Measurements from ENCODE around the gene ZNF660.
"Not testable (repeated sequence)": the region's sequence is repeated elsewhere in the genome, so short reads cannot be mapped to it uniquely, and the experiment has no call there.

ZNF660 gene

DNA sequence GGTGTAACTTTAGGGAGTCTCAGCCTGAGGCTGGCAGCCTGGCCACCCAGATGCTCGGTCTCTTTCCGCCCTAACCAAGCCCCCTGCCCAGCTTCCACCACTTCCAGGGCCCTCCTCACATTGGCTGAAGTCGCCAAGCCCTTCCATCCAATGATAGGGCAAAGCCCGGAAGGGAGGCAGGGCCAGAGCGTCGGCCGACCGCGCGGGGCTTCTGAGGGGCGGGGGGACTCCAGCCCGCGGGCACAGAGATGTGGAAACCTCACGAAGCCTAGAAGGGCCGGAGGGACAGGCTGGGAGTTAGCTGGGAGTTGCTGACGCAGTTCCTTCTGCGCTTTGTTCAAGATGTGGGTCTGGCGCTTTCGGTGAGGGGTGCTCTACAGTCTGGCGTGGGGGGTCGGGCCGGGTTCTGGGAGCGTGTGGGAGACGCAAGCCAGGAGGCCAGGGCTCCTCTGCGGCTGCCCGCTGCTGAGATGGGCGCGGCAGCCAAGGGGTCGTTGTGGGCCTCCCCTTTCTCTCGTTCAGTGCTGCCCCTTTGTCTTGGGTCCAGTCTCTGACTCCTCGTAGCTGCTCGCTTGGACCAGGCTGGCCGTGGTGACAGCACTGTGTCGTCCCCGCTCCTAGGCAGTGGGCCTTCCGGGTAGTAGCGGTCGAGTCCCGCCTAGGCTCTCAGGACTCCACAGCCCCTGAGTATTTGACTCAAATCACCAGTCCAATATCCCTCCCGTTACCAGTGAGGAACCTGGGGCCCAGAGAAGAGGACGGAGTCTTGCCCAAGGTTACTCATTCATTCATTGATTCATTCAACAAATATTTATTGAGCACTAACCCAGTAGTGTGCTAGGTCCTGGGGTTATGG lies at the start of gene ZNF660:
ZNF660 (plus strand) TSS at position 319 of the 856 bp plus-strand sequence. CDS start 9,230 bp downstream, outside the sequence.
- no peaks in the 10 kb centered on the region for H4K20me1 ChIP-seq (ENCODE audit: insufficient read depth)
- H3K9ac ChIP-seq, result no peak within 1 kb of the TSS
- no peak within 1 kb of the TSS for H3K4me2 ChIP-seq
- no peaks in the 10 kb centered on the region for H3K79me2 ChIP-seq (ENCODE audit: insufficient read depth, low read depth)
- H3K4me1 ChIP-seq (ENCODE audit: low read depth, poor library complexity, severe bottlenecking), result no peaks in the 10 kb centered on the region
- no peak within 1 kb of the TSS for H3K27ac ChIP-seq
- no peaks in the 10 kb centered on the region for H3K36me3 ChIP-seq (ENCODE audit: insufficient read depth)
- TF ChIP-seq, protein P1, sequence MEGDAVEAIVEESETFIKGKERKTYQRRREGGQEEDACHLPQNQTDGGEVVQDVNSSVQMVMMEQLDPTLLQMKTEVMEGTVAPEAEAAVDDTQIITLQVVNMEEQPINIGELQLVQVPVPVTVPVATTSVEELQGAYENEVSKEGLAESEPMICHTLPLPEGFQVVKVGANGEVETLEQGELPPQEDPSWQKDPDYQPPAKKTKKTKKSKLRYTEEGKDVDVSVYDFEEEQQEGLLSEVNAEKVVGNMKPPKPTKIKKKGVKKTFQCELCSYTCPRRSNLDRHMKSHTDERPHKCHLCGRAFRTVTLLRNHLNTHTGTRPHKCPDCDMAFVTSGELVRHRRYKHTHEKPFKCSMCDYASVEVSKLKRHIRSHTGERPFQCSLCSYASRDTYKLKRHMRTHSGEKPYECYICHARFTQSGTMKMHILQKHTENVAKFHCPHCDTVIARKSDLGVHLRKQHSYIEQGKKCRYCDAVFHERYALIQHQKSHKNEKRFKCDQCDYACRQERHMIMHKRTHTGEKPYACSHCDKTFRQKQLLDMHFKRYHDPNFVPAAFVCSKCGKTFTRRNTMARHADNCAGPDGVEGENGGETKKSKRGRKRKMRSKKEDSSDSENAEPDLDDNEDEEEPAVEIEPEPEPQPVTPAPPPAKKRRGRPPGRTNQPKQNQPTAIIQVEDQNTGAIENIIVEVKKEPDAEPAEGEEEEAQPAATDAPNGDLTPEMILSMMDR (conservative IDR thresholded peaks at IDR 0.05; ENCODE audit: low read depth, low read length), result no peak
- no peaks in the 10 kb centered on the region for H3K27me3 ChIP-seq (ENCODE audit: insufficient read depth, low read depth)
- H3K4me3 ChIP-seq (IDR thresholded peaks at IDR 0.05; ENCODE audit: insufficient read depth, low read depth, low read length), result no peak within 1 kb of the TSS
- H2AFZ ChIP-seq (ENCODE audit: low read depth), result no peak within 1 kb of the TSS

DNA sequence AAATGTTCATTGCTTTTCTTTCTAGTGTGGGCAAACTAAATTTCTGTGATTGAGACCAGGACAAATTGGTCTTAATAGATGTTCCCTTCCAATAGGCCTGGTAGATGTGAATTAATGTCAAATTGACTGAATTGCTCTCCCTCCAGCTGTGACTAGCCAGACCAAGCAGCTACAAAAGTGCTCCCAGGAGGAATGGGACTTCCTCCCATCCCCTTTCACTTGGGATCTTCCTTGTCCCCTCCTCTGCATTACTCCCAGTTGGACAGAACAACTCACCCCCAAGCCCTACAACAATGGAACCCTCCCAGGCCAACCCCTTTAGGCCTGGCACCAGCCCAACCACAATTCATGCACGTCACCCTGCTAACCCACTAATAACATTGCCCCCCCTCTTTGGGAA lies 49.4 kb upstream of the ZNF660 start:
- Histone ChIP-seq H3K9ac (no peak overlapping the region), H3K4me3 (IDR thresholded peaks at IDR 0.05; ENCODE audit: insufficient read depth, low read depth, low read length) (no peak overlapping the region), H3K4me1 (ENCODE audit: low read depth, poor library complexity, severe bottlenecking) (no peaks in the 10 kb centered on the region), H3K27ac (no peak overlapping the region), H4K20me1 (ENCODE audit: insufficient read depth) (no peaks in the 10 kb centered on the region), H3K36me3 (ENCODE audit: insufficient read depth) (no peaks in the 10 kb centered on the region), H3K4me2 (no peak overlapping the region), H3K27me3 (ENCODE audit: insufficient read depth, low read depth) (no peaks in the 10 kb centered on the region), H2AFZ (ENCODE audit: low read depth) (no peak overlapping the region), H3K79me2 (ENCODE audit: insufficient read depth, low read depth) (no peaks in the 10 kb centered on the region)
- TF ChIP-seq, protein P1 (conservative IDR thresholded peaks at IDR 0.05; ENCODE audit: low read depth, low read length), result no peak

DNA sequence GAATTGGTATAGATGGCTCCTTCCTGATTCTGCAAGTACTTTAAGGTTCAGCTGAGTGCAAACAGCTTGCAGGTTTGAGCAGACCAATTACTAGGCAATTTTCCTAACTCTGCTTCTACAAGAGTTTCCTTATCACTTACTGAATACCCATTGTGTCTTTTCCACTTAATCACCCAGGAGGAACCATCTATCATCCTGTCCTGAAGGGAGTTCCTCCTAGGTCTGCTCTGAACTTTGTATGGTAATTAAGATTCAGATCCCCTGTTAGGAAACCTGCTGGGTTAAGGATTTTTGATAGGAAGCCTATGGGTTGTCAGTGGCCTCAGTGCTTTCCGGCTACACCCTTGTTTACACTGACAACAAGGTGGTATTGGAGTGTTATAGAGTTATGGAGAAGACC lies 40.0 kb upstream of the ZNF660 start:
- H3K4me2 ChIP-seq; H3K79me2 ChIP-seq (ENCODE audit: insufficient read depth, low read depth); H4K20me1 ChIP-seq (ENCODE audit: insufficient read depth); H3K27me3 ChIP-seq (ENCODE audit: insufficient read depth, low read depth); H3K4me3 ChIP-seq (IDR thresholded peaks at IDR 0.05; ENCODE audit: insufficient read depth, low read depth, low read length); H3K9ac ChIP-seq; H3K4me1 ChIP-seq (ENCODE audit: low read depth, poor library complexity, severe bottlenecking); H3K27ac ChIP-seq; H2AFZ ChIP-seq (ENCODE audit: low read depth); H3K36me3 ChIP-seq (ENCODE audit: insufficient read depth): not testable (repeated sequence)

DNA sequence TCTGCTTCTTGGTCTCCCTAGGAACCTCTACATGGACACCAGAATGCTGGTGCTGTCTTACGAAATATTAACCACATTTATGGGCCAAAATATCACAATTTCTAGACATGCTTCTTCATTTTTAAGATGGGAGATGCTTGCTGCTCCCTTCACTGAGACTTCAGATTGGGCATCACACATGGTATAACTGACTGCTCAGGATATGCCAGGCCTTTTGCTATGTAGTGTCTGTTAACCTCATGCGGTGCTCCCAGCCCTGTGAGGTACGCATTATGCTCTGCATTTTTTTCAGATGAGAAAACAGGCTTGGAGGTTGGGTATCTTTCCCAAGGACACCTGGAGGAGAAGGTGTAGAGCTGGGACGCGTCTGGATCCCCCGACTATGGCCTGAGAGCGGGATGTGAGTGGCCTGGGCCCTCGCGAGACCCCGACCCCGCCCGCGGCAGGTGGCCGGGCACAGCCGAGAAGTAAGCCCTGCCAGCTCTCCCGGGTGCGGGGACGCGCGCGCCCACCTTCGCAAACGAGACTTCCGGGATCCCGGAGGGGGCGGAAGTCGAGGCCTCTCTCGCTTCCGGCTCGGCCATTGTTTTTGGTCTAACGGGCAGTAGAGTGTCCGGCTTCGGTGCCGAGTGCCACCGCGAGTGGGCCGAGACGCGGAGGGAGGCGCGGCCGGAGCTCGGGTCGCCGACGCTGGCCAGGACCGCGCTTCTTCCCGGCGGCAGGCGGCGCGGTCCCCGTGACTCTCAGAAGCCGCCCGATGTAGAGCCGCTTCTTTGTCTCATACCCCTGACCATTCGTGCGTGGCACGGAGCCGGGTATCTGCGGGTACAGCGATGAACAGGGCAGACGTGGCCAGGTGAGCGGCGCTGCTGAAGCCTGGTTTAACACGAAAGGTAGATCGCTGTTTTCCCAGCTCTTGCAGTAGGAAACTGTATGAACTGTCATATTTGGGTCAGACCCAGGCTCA lies 29.9 kb upstream of the ZNF660 start, which contains the start of gene ZKSCAN7:
ZKSCAN7 (plus strand) TSS at position 568 of the 967 bp plus-strand sequence. CDS start 1,855 bp downstream, outside the sequence.
- TF ChIP-seq, protein P1 (conservative IDR thresholded peaks at IDR 0.05; ENCODE audit: low read depth, low read length), result no peak
- H3K4me2 ChIP-seq, result no peak within 1 kb of the TSS
- no peak within 1 kb of the TSS for H3K27ac ChIP-seq
- H4K20me1 ChIP-seq (ENCODE audit: insufficient read depth), result no peaks in the 10 kb centered on the region
- H3K36me3 ChIP-seq (ENCODE audit: insufficient read depth), result no peaks in the 10 kb centered on the region
- H3K27me3 ChIP-seq (ENCODE audit: insufficient read depth, low read depth), result no peaks in the 10 kb centered on the region
- no peak within 1 kb of the TSS for H3K9ac ChIP-seq
- no peaks in the 10 kb centered on the region for H3K4me1 ChIP-seq (ENCODE audit: low read depth, poor library complexity, severe bottlenecking)
- no peak within 1 kb of the TSS for H2AFZ ChIP-seq (ENCODE audit: low read depth)
- no peak within 1 kb of the TSS for H3K4me3 ChIP-seq (IDR thresholded peaks at IDR 0.05; ENCODE audit: insufficient read depth, low read depth, low read length)
- no peaks in the 10 kb centered on the region for H3K79me2 ChIP-seq (ENCODE audit: insufficient read depth, low read depth)
